GM18867 (cell line): ENCODE measurements around the gene XDH.

Source experiments
- ATAC-seq: cut with Tn5 transposase; IDR thresholded peaks from one replicate; pipeline ENCODE4 v1.9.1; 2021; ENCODE audit warnings: mild to moderate bottlenecking, moderate library complexity; ENCODE audit not compliant: unreplicated experiment

Gene XDH

DNA sequence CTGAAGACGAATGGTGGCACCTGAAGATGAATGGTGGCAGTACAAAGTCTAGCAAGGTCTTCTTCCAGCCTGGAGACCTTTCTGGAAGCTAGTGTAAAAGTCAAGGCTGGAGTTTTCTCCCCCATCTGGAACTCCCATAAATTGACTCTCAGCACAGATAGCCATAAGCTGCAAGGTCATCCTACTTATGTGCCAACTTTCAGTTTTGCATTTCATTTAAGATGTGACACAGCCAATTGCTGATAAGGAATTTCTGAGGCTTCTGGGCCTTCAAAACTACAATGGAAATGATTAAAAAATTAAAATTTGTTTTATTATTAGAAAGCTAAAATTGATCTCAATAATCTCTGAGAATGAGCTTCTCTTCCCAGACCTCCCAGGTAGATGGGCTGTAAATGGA is 10.2 kb downstream of the XDH start:
- no peak for ATAC-seq

DNA sequence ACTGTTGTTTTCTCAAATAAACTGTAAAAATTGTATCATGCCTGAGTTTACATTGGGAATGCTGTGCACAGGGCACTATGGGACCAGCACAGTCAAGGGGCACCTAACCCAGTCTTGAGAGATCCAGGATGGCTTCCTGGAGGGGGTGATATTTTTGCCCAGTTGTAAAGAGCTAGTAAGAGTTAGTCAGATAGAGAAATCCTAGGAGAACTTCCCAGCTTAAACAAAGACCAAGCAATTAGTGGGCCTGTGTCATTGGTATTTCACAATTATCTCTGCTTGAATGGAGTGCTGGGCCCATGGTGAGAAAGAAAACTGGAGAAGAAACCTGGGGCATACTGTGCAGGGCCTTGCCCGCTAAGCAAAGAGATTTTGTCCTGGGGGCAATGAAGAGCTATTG is 12.2 kb downstream of the XDH start:
- ATAC-seq, result no peak

DNA sequence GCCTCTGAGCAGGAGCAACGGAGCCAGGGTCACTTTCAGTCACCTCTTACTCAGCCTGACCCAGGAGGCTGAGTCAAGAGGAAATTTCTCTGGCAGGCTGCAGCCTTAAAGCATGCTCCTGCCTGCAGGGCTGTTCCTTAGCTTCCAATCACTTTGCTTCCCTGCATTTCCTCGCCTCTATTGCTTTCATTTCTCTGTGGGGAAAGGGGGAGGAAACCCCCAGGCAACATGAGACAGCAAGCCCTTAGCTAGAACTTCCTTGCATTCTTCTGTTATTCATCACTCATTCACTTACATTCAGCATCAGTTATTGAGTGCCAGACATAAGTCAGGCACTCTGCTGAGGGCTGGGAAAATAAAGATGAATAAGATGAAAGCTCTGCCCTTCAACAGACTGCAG is 13.0 kb downstream of the XDH start:
- ATAC-seq, result no peak

DNA sequence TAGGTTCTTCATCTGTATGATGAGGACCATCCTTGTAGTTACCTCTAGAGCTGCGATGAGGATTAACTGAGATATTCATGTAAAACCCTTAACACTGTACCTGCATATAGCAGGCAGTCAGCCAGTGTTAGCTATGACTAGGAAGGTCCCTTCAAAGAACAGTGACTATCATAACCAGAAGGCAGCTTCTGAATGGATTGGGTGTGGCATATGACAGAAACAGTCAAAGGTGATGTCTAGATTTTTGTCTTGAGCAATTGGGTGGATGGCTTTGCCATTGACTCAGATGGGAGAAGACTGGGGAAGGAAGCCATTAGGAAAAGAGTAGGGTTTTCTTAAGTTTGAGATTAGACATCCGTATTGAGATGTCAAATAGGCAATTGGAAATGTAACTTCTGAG is 15.7 kb downstream of the XDH start:
- ATAC-seq, result no peak

DNA sequence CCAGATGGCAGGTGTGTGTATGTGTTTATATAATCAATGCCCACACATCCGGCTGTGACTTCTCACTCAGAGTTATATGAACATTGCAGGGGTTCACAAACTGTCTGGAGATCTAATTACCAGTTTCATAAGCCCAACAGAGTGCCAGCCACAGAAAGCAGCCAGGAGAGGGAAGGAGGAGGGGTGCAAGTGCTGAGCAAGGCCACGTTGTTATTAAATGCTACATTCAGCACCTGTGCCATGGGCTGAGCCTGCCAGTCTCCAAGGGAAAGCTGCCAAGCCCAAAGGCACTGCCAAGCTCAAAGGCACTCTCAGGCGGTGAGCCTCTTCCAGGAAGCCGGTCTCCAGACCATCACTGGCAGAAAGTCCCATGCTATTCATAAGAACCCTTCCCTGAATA is 17.4 kb downstream of the XDH start:
- ATAC-seq, result no peak

DNA sequence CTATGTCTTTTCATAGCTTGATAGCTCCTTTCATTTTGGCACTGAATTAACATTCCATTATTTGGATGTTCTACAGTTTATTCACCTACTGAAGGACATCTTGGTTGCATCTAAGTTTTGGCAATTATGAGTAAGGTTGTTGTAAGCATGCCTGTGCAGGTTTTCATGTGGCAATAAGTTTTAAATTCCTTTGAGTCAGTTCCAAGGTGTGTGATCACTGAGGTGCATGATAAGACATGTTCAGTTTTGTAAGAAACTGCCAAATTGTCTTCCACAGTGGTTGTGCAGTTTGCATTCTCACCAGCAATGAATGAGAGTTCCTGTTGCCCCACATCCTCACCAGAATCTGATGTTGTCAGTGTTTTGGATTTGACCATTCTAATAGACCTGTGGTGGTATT is 24.2 kb downstream of the XDH start:
- ATAC-seq, result no peak

DNA sequence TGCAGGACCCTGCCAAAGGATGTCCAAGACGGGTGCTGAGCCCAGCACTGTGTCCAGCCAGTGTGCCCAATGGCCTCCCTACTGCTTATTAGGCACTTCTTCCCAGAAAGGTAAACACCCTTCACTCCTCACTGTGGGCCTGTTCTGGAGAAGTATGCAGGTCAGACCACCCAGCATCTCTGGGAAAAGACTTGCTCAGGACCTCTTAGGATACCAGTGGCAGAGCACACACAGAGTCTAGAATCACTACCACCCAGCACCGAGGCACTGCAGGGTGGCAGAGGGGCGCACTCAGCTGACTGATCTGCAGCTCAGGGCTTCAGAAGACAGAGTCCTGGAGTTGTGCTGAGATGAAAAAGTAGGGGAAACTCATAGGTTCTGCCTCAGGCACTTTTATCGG is 25.8 kb downstream of the XDH start:
- ATAC-seq, result no peak

DNA sequence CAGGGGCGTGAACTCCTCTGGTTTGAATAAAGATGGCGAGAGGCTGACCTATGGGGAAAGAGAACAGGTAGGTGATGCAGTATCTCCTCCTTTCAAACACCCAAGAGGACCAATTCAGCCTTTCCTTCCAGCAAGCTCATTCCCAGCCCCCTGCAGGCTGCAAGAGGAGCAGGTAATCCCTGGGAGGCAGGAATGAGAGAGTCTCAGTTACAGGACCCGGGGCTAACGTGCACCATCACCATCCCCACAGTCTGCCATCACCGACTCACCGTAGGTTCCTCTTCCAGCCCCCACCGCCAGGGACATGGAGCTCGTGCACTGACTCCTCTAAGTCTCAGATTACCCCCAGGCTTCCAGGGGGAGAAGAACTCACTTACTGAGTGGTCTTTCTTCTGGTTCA is 26.7 kb downstream of the XDH start:
- ATAC-seq, result no peak

DNA sequence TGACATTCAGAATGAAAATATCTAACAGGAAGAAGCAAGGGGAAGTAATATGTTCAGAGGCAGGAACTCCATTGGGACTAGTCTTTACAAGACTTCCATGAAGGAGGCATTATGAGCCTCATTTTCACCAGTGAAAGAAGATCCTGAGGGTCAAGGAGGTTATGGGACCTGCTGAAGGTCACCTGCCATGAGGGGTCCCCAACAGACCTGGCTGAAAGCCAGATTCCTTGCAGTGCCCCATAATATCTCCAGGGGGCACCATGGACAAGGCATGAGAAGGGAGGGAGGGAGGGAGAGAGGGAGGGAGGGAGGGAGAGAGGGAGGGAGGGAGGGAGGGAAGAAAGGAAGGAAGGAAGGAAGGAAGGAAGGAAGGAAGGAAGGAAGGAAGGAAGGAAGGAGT is 27.9 kb downstream of the XDH start:
- no peak for ATAC-seq

DNA sequence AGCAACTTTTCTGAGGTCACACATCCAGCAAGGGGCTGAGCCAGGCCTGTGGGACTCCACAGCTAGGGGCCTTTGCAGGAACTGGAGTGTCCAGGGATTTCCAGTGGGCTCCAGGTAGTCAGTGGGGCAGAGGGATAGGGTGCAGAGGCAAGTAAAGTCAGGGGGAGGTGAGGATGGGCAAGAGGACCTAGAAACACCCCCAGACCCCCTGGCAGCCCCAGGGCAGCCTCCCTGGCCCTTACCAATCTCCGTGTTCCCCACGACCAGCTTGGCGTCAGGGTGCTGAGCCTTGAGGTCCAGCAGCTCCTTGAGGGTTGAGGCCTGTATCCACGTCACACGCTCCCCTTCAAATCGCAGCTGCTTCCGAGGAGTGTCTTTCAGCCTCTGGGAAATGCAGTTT is 28.4 kb downstream of the XDH start:
- no peak for ATAC-seq

DNA sequence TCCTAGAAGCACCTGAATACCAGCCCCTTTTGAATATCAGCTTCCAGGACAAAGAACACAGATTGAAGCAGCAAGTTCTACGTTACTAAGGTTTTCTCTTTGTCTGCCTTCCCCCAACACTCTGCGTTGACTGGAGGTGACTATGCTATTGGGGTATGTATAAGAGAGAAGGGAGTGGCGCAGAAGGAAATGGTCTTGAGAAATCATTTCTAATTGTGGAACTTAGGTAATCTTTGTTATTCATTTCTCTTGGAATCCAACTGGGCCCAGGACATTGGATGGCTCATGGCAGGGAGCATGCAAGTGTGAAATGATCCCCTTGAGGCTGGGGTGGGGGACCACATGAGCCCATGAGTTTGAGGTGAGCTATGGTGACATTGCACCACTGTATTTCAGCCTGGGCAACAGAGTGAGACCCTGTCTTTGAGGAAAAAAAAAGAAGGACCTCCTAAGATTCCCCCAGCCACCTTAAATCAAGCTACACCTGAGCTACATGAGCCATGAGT is 29.7 kb downstream of the XDH start:
- no peak for ATAC-seq

DNA sequence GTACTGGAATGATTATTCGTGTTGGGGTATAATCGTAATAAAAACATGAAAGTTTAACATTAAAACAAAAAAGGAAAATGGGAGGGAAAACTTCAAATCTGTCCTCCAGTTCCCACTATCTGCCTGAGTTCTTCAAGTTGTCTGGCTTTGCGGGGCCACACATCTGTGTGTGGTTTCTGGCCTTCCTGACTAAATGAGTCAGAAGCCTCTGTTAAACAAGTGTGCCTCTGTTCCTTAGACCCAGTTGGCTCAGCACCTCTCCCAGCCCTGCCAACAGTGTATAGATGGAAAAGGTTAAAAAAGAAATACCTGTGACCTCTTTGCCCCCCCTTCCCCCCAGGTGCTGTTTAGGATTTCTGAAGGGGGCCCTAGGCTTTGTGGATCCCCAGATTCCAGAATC is 30.2 kb downstream of the XDH start:
- ATAC-seq, result no peak

DNA sequence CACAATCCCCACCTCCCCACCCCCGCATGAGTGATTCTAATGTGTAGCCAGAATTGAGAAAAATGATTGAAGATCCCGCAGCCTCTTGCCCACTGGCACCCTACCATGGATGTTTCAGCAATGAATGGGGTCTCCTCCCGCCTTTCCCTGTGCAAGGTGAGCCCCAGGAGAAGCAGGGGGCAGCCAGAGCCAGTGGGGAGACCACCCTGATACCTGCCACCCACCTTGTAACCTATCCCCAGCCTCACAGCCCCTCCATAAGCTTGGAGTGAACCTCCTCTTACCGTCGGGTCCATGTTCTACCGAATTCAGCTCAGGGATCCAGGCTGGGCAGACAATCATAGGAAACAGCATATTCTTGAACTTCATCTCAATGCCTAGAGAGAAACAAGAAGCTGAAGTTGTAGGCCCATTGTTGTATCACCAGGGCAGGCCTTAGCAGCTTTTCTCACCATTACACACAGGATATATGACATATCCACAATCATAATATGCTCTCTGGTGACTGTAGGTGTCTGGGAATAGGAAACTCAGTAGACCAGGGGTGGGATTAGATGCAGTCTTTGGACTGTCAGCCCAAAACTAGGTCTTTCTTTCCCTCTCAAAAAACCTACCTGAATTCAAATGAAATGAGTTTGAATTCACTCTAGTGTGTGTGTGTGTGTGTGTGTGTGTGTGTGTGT is 30.9 kb downstream of the XDH start:
- ATAC-seq, result no peak

DNA sequence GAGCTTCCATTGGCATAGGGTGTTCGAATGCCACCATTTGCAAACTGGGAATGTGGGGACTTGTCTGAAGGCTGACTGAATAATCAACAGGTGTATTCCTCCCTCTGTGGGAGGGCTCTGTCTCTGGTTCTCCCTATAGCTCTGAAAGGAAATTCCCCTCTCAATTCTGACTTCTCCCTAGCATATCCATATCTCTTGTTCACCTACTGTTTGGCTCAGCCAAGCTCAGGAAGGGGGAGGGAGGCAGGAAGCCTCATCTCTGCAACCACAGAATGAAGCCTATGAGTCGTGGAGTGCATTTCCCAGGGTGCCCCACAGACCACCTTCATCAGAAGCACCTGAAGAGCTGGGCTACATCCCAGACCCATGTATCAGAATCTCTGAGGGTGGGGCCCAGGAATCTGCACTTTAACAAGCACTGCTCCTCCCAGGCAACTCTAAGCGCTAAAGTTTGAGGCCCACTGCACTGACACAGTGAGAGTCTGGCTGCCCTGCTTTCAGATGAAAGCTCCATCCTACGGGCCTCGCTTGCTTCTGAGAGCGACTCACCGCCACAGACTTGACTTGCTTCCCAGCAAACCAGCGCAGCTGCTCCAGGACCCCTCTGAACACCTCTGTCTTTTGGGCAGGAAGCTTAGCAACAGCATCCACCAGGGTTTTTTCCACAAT is 32.0 kb downstream of the XDH start:
- ATAC-seq, result no peak

DNA sequence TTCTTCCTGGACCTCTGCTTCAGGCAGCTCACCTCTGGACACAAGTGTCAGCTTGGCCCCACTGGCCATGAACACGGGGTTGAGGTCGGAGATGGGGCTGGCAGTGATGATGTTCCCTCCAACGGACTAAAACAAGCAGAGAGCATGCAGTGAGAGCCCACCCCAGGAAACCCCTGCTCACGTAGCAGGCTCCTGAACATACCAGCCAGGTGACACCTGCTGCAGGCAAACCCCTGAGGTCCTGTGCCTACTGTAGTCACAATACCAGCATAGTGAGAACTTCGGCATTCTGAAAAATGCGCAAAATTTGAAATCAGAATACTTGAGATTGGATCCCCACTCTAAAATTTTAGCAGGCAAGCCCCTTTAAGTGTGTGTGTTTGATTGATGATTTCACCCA is 32.9 kb downstream of the XDH start:
- ATAC-seq, result no peak

DNA sequence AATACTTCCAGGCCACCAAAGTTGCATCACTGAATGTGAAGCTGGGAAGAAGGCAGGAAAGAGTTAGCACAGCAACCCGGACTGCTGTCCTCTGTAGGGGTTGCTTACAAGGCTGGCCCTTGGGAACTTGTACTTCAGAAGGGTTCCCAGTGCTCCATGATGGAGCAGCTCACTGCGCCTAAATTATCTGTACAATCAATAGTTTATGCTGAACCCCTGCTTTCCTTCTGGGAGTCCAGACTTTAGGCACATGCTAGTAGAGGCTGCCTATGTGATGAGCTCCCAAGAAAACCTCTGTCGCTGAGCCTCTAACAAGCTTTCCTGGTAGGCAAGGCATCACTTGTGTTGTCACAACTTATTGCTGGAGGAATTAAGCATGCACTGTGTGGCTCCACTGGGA is 34.3 kb downstream of the XDH start:
- ATAC-seq, result no peak

DNA sequence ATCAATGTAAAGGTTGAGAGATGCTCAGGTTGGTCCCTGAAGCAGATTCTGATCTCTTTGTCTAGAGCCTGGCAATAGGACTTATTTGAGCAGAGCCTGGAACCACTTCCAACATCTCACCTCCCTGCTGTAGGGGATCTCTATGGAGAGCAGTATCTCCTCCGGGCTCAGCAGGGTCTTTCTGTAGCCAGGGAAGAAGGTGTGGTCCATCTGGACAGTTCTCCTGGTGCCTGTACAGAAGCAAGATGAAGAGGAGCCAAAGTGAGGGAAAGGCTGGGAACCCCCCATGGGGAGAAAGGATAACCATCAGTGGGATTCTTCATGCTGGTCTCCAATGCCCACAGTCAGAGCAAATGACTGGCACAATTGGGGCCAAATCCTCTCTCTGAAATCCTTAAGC is 34.8 kb downstream of the XDH start:
- ATAC-seq, result no peak

DNA sequence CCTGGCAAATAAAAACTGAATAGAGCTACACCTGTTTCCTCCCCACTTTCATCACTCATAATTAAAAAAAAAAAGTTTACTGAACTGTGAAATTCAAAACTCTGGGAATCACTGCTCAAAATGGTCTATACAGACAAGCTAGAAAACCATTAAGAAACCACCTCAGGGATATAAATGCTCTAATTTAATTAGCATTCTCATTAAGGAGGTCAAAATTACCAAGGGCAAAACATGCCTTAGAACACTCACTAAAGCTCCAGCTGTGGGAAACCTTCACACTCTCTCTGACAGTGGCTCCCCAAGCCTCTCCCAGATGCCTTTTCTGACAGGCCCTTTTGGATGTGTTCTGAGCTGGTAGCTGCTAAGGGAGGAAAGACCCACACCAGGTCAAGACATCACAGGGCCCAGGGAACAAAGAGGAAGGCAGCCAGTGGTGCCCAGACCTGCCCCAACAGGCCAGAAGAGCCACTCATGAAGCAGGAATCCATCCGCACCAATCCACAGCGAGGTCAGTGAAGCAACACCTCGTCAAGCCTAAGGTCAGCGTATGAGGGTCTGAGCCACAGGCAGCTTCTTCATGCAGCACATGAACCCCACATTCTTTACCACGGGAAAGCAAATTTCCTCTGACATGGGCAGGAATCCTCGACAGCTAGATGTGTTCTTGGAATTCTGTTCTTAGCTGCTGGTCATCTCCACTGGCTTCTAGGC is 35.6 kb downstream of the XDH start:
- ATAC-seq, result no peak

DNA sequence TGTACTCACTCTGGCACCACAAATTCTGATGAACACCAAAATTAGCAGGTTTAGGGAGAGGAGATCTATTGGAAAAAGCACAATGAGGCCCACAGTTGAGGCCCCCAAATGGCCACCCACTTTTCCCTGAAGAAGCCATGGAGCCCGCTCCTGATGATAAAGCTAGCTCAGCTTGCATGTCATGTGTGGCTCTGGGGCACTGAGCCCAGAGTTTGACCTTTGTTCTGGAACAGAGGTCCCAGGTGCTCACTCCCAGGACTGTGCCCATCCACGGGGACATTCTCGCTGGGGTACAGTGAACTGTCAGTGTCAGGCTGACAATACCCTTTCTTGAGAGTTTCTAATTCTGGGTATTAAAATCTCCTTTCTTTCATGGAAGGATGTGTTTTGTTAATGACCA is 36.2 kb downstream of the XDH start:
- no peak for ATAC-seq

DNA sequence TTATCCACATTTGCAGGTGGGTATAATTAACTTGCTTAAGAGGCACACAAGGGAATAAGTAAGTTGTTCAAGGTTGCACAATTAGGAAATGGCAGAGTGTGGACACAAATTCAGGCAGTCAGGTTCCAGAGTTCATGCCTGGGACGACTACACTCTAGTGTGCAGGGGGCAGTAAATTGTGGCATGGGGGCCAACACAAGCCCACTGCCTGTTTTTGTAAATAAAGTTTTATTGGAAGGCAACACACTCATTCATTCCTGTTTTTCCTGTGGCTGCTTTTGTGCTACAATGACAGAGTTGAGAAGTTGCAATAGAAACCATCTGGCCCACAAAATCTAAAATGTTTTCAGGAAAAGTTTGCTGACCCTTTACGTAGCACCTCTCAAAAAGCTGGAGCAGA is 41.4 kb downstream of the XDH start:
- no peak for ATAC-seq

DNA sequence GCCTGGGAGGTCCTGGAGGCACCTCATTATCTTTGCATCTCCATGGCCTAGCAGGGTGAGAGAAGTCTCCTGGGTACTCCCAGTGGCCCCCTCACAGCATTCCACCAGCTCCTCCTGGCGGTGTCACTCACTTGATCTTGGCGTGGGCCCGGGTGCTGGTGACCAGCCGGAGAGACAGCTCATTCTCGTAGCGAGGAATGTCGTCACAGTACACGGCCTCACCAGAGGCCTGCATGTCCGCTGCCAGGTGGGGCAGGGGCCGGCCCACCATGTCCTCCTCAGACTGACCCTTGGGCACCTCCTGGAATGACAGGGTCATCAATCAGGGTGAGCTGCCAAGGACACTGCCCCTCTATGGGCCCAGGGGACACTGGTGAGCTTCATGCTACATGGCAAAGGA is 42.4 kb downstream of the XDH start:
- no peak for ATAC-seq

DNA sequence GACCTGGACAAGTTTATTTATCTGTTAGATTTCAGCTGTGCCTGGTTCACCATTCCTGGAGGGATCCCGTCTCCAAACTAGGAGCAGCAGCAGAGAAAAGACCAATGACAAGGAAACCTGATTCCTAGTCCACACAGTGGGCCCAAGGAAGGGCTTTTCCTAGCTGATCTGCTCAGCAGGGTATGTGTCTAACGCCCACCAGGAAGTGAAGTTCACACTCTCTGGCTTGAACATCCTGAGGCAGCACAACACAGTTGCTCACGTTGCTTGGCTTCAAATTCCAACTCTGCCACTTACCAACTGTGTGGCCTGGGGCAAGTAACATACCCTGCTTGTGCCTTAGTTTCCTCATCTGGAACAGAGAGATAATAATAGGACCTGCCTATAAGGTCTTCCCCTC is 42.9 kb downstream of the XDH start:
- ATAC-seq, result no peak
